ENCODE results near the gene HYAL3. TPM values are rescaled to one million over a fixed set of nuclear protein-coding genes. Genes with fewer than 3 reads are reported as not detected.
A peak's percentile ranks its signal among the peaks of the same experiment; 100 is the strongest.
"Not testable (repeated sequence)": the region's sequence is repeated elsewhere in the genome, so short reads cannot be mapped to it uniquely, and the experiment has no call there.

The HYAL3 gene
- total RNA-seq, 5 donors from 2014 or later (not counting 1 experiment from before 2014, with no cell fraction given): 2.6 to 6.2 (median 3.9) TPM

GRCh38 chr3:50275141-50275995, 23.8 kb downstream of the HYAL3 start:
- DNase-seq (no peak), ATAC-seq (replicated peaks in 1 of 4) (no peak)
- Mint-ChIP-seq H3K27me3 (peaks cover 22 to 45% of the 10 kb centered on the region in 2 donors), H3K36me3 (no peaks in the 10 kb centered on the region), H3K9me3 (no peaks in the 10 kb centered on the region), H3K27ac (peak overlapping the region in 1 of 2 donors; percentile 19), H3K4me3 (peak overlapping the region in 2 of 3 donors; percentile 13 to 70), H3K4me1 (peaks cover 23 to 28% (median 24%) of the 10 kb centered on the region in 3 donors)
- WGBS (ENCODE audit: insufficient coverage): 5% methylated on average over 65 of the region's 65 CpGs
- no peak overlapping the region for H3K4me3 ChIP-seq (ENCODE audit: control insufficient read depth in 1 of 2, extremely low read depth in 1 of 2, low read length in 1 of 2)
- peaks cover 16 to 68% of the 10 kb centered on the region in 2 experiments for H3K27me3 ChIP-seq (replicated peaks in 1 of 2; ENCODE audit: control insufficient read depth in 2 of 2, extremely low read depth in 1 of 2, insufficient read depth in 2 of 2, low read length in 1 of 2)
- ChIA-PET POLR2A (interaction anchor here in 1 of 2 donors (0.6 kb wide), 1 partner anchor 11 kb away, joined by 7 read pairs; no protein-coding TSS in a partner anchor), CTCF (interaction anchor here (0.6 to 1.0 kb wide), 7 partner anchors 8 to 1284 kb away, joined by 3 to 9 read pairs (median 4); no protein-coding TSS in a partner anchor)
- H3K9me3 ChIP-seq: no peaks in the 10 kb centered on the region
- H3K27ac ChIP-seq (ENCODE audit: low read length): no peak overlapping the region
- H3K4me1 ChIP-seq (ENCODE audit: control insufficient read depth in 1 of 2, extremely low read depth in 1 of 2, insufficient read depth in 2 of 2, low read length in 2 of 2): peaks cover 3 to 42% of the 10 kb centered on the region in 2 experiments
- H3K36me3 ChIP-seq (ENCODE audit: control insufficient read depth in 2 of 2, extremely low read depth in 1 of 2, insufficient read depth in 1 of 2, low read length in 1 of 2): no peaks in the 10 kb centered on the region

DNA sequence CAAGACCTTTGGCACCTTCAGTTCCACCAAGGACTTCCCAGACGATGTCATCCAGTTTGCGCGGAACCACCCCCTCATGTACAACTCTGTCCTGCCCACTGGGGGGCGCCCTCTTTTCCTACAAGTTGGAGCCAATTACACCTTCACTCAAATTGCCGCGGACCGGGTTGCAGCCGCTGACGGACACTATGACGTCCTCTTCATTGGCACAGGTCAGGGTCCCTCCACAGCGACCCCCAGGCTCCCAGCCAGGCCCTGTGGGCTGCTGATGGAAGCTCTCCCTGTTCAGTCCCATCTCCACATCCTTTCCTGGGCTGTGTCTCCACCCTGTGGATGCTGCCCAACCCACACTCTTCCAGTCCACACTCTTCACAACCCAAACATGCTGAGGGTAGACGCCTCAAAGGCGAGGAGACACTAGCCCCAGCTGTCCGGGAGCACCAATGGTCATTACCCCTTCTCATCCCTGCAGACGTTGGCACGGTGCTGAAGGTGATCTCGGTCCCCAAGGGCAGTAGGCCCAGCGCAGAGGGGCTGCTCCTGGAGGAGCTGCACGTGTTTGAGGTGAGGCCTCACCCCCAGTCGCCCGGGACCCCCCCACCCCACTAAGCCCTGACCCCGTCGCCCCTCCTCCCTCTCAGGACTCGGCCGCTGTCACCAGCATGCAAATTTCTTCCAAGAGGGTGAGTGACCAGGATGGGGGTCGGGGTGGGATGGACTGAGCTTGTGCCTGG, 24.7 kb downstream of the HYAL3 start:
- peaks cover 23 to 28% (median 24%) of the 10 kb centered on the region in 3 donors for H3K4me1 Mint-ChIP-seq
- H3K36me3 ChIP-seq (ENCODE audit: control insufficient read depth in 2 of 2, extremely low read depth in 1 of 2, insufficient read depth in 1 of 2, low read length in 1 of 2): no peaks in the 10 kb centered on the region
- no peak overlapping the region for H3K4me3 ChIP-seq (ENCODE audit: control insufficient read depth in 1 of 2, extremely low read depth in 1 of 2, low read length in 1 of 2)
- peaks cover 16 to 68% of the 10 kb centered on the region in 2 experiments for H3K27me3 ChIP-seq (replicated peaks in 1 of 2; ENCODE audit: control insufficient read depth in 2 of 2, extremely low read depth in 1 of 2, insufficient read depth in 2 of 2, low read length in 1 of 2)
- H3K4me3 Mint-ChIP-seq: peak overlapping the region in 2 of 3 donors; percentile 29 to 70
- no peak overlapping the region for H3K27ac ChIP-seq (ENCODE audit: low read length)
- ChIA-PET CTCF (interaction anchor here (0.6 to 1.5 kb wide), 6 partner anchors 9 to 179 kb away, joined by 3 to 8 read pairs (median 4); no protein-coding TSS in a partner anchor), POLR2A (no interaction called here)
- peaks cover 3 to 42% of the 10 kb centered on the region in 2 experiments for H3K4me1 ChIP-seq (ENCODE audit: control insufficient read depth in 1 of 2, extremely low read depth in 1 of 2, insufficient read depth in 2 of 2, low read length in 2 of 2)
- H3K27me3 Mint-ChIP-seq: peaks cover 22 to 45% of the 10 kb centered on the region in 2 donors
- DNase-seq (peak; percentile 23 to 85 (median 63)), ATAC-seq (replicated peaks in 1 of 4) (peak; percentile 37 to 60 (median 52))
- H3K9me3 Mint-ChIP-seq: no peaks in the 10 kb centered on the region
- no peaks in the 10 kb centered on the region for H3K9me3 ChIP-seq
- WGBS (ENCODE audit: insufficient coverage): 4% methylated on average over 14 of the region's 26 CpGs
- no peaks in the 10 kb centered on the region for H3K36me3 Mint-ChIP-seq
- H3K27ac Mint-ChIP-seq: peak overlapping the region in 1 of 2 donors; percentile 19

DNA sequence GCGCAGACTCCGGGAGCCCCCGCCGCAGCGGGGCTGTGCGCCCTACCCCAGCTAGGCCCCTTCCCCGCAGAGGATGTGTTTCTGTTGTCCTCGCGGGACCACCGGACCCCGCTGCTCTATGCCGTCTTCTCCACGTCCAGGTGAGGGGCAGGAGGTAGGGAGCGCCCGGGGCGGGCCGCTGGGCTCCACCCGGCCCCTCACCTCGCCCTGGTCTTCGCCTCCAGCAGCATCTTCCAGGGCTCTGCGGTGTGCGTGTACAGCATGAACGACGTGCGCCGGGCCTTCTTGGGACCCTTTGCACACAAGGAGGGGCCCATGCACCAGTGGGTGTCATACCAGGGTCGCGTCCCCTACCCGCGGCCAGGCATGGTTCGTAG, 25.5 kb downstream of the HYAL3 start:
- Mint-ChIP-seq H3K27ac (no peak overlapping the region), H3K27me3 (peaks cover 22 to 46% of the 10 kb centered on the region in 2 donors), H3K4me3 (peak overlapping the region in 1 of 3 donors; percentile 70), H3K4me1 (peaks cover 23 to 28% (median 24%) of the 10 kb centered on the region in 3 donors), H3K9me3 (no peaks in the 10 kb centered on the region), H3K36me3 (no peaks in the 10 kb centered on the region)
- DNase-seq (no peak), ATAC-seq (replicated peaks in 1 of 4) (no peak)
- Histone ChIP-seq H3K9me3 (no peaks in the 10 kb centered on the region), H3K36me3 (ENCODE audit: control insufficient read depth in 2 of 2, extremely low read depth in 1 of 2, insufficient read depth in 1 of 2, low read length in 1 of 2) (no peaks in the 10 kb centered on the region), H3K4me1 (ENCODE audit: control insufficient read depth in 1 of 2, extremely low read depth in 1 of 2, insufficient read depth in 2 of 2, low read length in 2 of 2) (peaks cover 3 to 42% of the 10 kb centered on the region in 2 experiments), H3K27ac (ENCODE audit: low read length) (no peak overlapping the region), H3K4me3 (ENCODE audit: control insufficient read depth in 1 of 2, extremely low read depth in 1 of 2, low read length in 1 of 2) (no peak overlapping the region), H3K27me3 (replicated peaks in 1 of 2; ENCODE audit: control insufficient read depth in 2 of 2, extremely low read depth in 1 of 2, insufficient read depth in 2 of 2, low read length in 1 of 2) (peaks cover 16 to 63% of the 10 kb centered on the region in 2 experiments)
- POLR2A ChIA-PET: no interaction called here
- WGBS (ENCODE audit: insufficient coverage): 38% methylated on average over 26 of the region's 31 CpGs
- CTCF ChIA-PET: interaction anchor here in 1 of 2 donors (1.5 kb wide), 1 partner anchor 27 kb away, joined by 3 read pairs; no protein-coding TSS in a partner anchor

GRCh38 chr3:50272911-50273688, 26.1 kb downstream of the HYAL3 start:
- Histone ChIP-seq H3K4me3 (ENCODE audit: control insufficient read depth in 1 of 2, extremely low read depth in 1 of 2, low read length in 1 of 2) (peak overlapping the region in 1 of 2 donors; percentile 15), H3K27me3 (replicated peaks in 1 of 2; ENCODE audit: control insufficient read depth in 2 of 2, extremely low read depth in 1 of 2, insufficient read depth in 2 of 2, low read length in 1 of 2) (peaks cover 12 to 58% of the 10 kb centered on the region in 2 experiments), H3K27ac (ENCODE audit: low read length) (no peak overlapping the region), H3K9me3 (no peaks in the 10 kb centered on the region), H3K36me3 (ENCODE audit: control insufficient read depth in 2 of 2, extremely low read depth in 1 of 2, insufficient read depth in 1 of 2, low read length in 1 of 2) (no peaks in the 10 kb centered on the region), H3K4me1 (ENCODE audit: control insufficient read depth in 1 of 2, extremely low read depth in 1 of 2, insufficient read depth in 2 of 2, low read length in 2 of 2) (peaks cover 3 to 42% of the 10 kb centered on the region in 2 experiments)
- peaks cover 22 to 42% of the 10 kb centered on the region in 2 donors for H3K27me3 Mint-ChIP-seq
- 4% methylated on average over 52 of the region's 61 CpGs for WGBS (ENCODE audit: insufficient coverage)
- peak; percentile 44 to 90 (median 78) for DNase-seq
- H3K4me3 Mint-ChIP-seq: peak overlapping the region; percentile 39 to 76 (median 47)
- no peaks in the 10 kb centered on the region for H3K36me3 Mint-ChIP-seq
- H3K27ac Mint-ChIP-seq: peak overlapping the region in 1 of 2 donors; percentile 39
- H3K9me3 Mint-ChIP-seq: no peaks in the 10 kb centered on the region
- ATAC-seq (replicated peaks in 1 of 4): peak; percentile 77 to 84 (median 82)
- POLR2A ChIA-PET: no interaction called here
- CTCF ChIA-PET: interaction anchor here in 1 of 2 donors (1.5 kb wide), 1 partner anchor 27 kb away, joined by 3 read pairs; no protein-coding TSS in a partner anchor
- H3K4me1 Mint-ChIP-seq: peaks cover 23 to 28% (median 24%) of the 10 kb centered on the region in 3 donors

- H3K36me3 ChIP-seq (ENCODE audit: control insufficient read depth in 2 of 2, extremely low read depth in 1 of 2, insufficient read depth in 1 of 2, low read length in 1 of 2); ATAC-seq (replicated peaks in 1 of 4); H3K9me3 ChIP-seq; H3K27ac ChIP-seq (ENCODE audit: low read length); H3K9me3 Mint-ChIP-seq; H3K4me3 ChIP-seq (ENCODE audit: control insufficient read depth in 1 of 2, extremely low read depth in 1 of 2, low read length in 1 of 2); DNase-seq; H3K36me3 Mint-ChIP-seq; H3K27ac Mint-ChIP-seq; POLR2A ChIA-PET: not testable (repeated sequence)
- peaks cover 11 to 58% of the 10 kb centered on the region in 2 experiments for H3K27me3 ChIP-seq (replicated peaks in 1 of 2; ENCODE audit: control insufficient read depth in 2 of 2, extremely low read depth in 1 of 2, insufficient read depth in 2 of 2, low read length in 1 of 2)
- Mint-ChIP-seq H3K4me1 (peaks cover 23 to 28% (median 24%) of the 10 kb centered on the region in 3 donors), H3K4me3 (peak overlapping the region in 1 of 3 donors; percentile 76), H3K27me3 (peaks cover 25 to 37% of the 10 kb centered on the region in 2 donors)
- WGBS (ENCODE audit: insufficient coverage): no CpG with 5 or more reads among the region's 10 CpGs
- H3K4me1 ChIP-seq (ENCODE audit: control insufficient read depth in 1 of 2, extremely low read depth in 1 of 2, insufficient read depth in 2 of 2, low read length in 2 of 2): peaks cover 3 to 42% of the 10 kb centered on the region in 2 experiments
- CTCF ChIA-PET: interaction anchor here (0.6 to 0.7 kb wide), 4 partner anchors 14 to 150 kb away, joined by 3 to 5 read pairs (median 4); no protein-coding TSS in a partner anchor
Measured at GRCh38 chr3:50272538-50272910, 26.7 kb downstream of the HYAL3 start.
